Measurements from ENCODE around the gene FBLN5.
"Not testable (repeated sequence)": the region's sequence is repeated elsewhere in the genome, so short reads cannot be mapped to it uniquely, and the experiment has no call there.

FBLN5 gene

GRCh38 chr14:91904956-91905645 is 42.4 kb downstream of the FBLN5 start:
- DNase-seq (ENCODE audit: low read depth), result no peak

GRCh38 chr14:91904483-91904882 is 43.0 kb downstream of the FBLN5 start:
- no peak for DNase-seq (ENCODE audit: low read depth)

GRCh38 chr14:91903070-91903469 is 44.4 kb downstream of the FBLN5 start:
- no peak for DNase-seq (ENCODE audit: low read depth)

- no peak for DNase-seq (ENCODE audit: low read depth)
These were observed 45.2 kb downstream of the FBLN5 start for GRCh38 chr14:91902336-91902735.

- DNase-seq (ENCODE audit: low read depth), result no peak
These were observed 45.9 kb downstream of the FBLN5 start for GRCh38 chr14:91901449-91902226.

GRCh38 chr14:91899806-91900205 is 47.7 kb downstream of the FBLN5 start:
- DNase-seq (ENCODE audit: low read depth), result no peak

- no peak for DNase-seq (ENCODE audit: low read depth)
These were observed 48.3 kb downstream of the FBLN5 start for GRCh38 chr14:91899213-91899612.

GRCh38 chr14:91898372-91898771 is 49.1 kb downstream of the FBLN5 start:
- no peak for DNase-seq (ENCODE audit: low read depth)

GRCh38 chr14:91897716-91898115 is 49.8 kb downstream of the FBLN5 start:
- not testable (repeated sequence) for DNase-seq (ENCODE audit: low read depth)

GRCh38 chr14:91897106-91897701 is 50.3 kb downstream of the FBLN5 start:
- no peak for DNase-seq (ENCODE audit: low read depth)

GRCh38 chr14:91896419-91896818 is 51.1 kb downstream of the FBLN5 start:
- DNase-seq (ENCODE audit: low read depth), result no peak

- no peak for DNase-seq (ENCODE audit: low read depth)
These were observed 53.8 kb downstream of the FBLN5 start for GRCh38 chr14:91893669-91894068.

- no peak for DNase-seq (ENCODE audit: low read depth)
These were observed 54.5 kb downstream of the FBLN5 start for GRCh38 chr14:91893007-91893406.

- DNase-seq (ENCODE audit: low read depth), result no peak
These were observed 55.7 kb downstream of the FBLN5 start for GRCh38 chr14:91891721-91892220.

- no peak for DNase-seq (ENCODE audit: low read depth)
These were observed 56.4 kb downstream of the FBLN5 start for GRCh38 chr14:91891101-91891500.

GRCh38 chr14:91890291-91890749 is 57.2 kb downstream of the FBLN5 start:
- no peak for DNase-seq (ENCODE audit: low read depth)

GRCh38 chr14:91889477-91890211 is 57.9 kb downstream of the FBLN5 start:
- DNase-seq (ENCODE audit: low read depth), result no peak

GRCh38 chr14:91888641-91889476 is 58.6 kb downstream of the FBLN5 start:
- no peak for DNase-seq (ENCODE audit: low read depth)

GRCh38 chr14:91886961-91887360 is 60.5 kb downstream of the FBLN5 start:
- no peak for DNase-seq (ENCODE audit: low read depth)

- no peak for DNase-seq (ENCODE audit: low read depth)
These were observed 61.7 kb downstream of the FBLN5 start for GRCh38 chr14:91885839-91886238.

GRCh38 chr14:91885113-91885712 is 62.3 kb downstream of the FBLN5 start:
- no peak for DNase-seq (ENCODE audit: low read depth)

Measured in activated T-helper 9 cell treated with anti-CD3 and anti-CD28 coated beads, Interleukin-2, amount 50 U/mL, for 16 hours (primary cell).